ENCODE results near the gene ENOPH1. TPM values are rescaled to one million over a fixed set of nuclear protein-coding genes. Genes with fewer than 3 reads are reported as not detected.
A peak's percentile ranks its signal among the peaks of the same experiment; 100 is the strongest.

The ENOPH1 gene
- total and polyA plus RNA-seq, 3 donors from 2014 or later = 13.9 to 20.8 (median 19.9) TPM

GRCh38 chr4:82415922-82416365, 14.4 kb upstream of the ENOPH1 start:
- intact Hi-C loops (cut with DNase I; ENCODE audit: low total_unique reads) = no loop called here
- no peaks in the 10 kb centered on the region for H3K4me1 ChIP-seq
- H3K27me3 ChIP-seq = no peaks in the 10 kb centered on the region
- H3K4me3 ChIP-seq = peak overlapping the region in 1 of 2 donors; percentile 6
- H3K9me3 ChIP-seq = no peaks in the 10 kb centered on the region
- no peak overlapping the region for H3K27ac ChIP-seq
- TF ChIP-seq CTCF (IDR thresholded peaks at IDR 0.05) = no peak
- no peak for TF ChIP-seq POLR2A (IDR thresholded peaks at IDR 0.05)
- WGBS, 2 donors = 67 to 75% methylated on average over 10 to 12 of the region's 12 CpGs
- no peaks in the 10 kb centered on the region for H3K36me3 ChIP-seq (ENCODE audit: low read depth, missing control alignments)
- no peak for DNase-seq

GRCh38 chr4:82419451-82419850, 10.9 kb upstream of the ENOPH1 start:
- DNase-seq = no peak
- no peaks in the 10 kb centered on the region for H3K36me3 ChIP-seq (ENCODE audit: low read depth, missing control alignments)
- no peaks in the 10 kb centered on the region for H3K9me3 ChIP-seq
- no peak overlapping the region for H3K27ac ChIP-seq
- intact Hi-C loops (cut with DNase I; ENCODE audit: low total_unique reads) = no loop called here
- no peak for TF ChIP-seq POLR2A (IDR thresholded peaks at IDR 0.05)
- TF ChIP-seq CTCF (IDR thresholded peaks at IDR 0.05) = no peak
- no peaks in the 10 kb centered on the region for H3K27me3 ChIP-seq
- no peak overlapping the region for H3K4me3 ChIP-seq
- 78 to 80% methylated on average over 3 of the region's 3 CpGs for WGBS, 2 donors
- no peaks in the 10 kb centered on the region for H3K4me1 ChIP-seq

- peaks cover under 1% of the 10 kb centered on the region for H3K4me1 ChIP-seq
- H3K9me3 ChIP-seq = no peaks in the 10 kb centered on the region
- H3K4me3 ChIP-seq = no peak overlapping the region
- DNase-seq = no peak
- no peaks in the 10 kb centered on the region for H3K36me3 ChIP-seq (ENCODE audit: low read depth, missing control alignments)
- no peak overlapping the region for H3K27ac ChIP-seq
- 85 to 89% methylated on average over 13 of the region's 13 CpGs for WGBS, 2 donors
- H3K27me3 ChIP-seq = no peaks in the 10 kb centered on the region
- TF ChIP-seq POLR2A (IDR thresholded peaks at IDR 0.05) (no peak), CTCF (IDR thresholded peaks at IDR 0.05) (no peak)
- intact Hi-C loops (cut with DNase I; ENCODE audit: low total_unique reads) = no loop called here
These were observed 8.4 kb upstream of the ENOPH1 start for GRCh38 chr4:82421796-82422560.

- TF ChIP-seq CTCF (IDR thresholded peaks at IDR 0.05) (no peak), POLR2A (IDR thresholded peaks at IDR 0.05) (no peak)
- intact Hi-C loops (cut with DNase I; ENCODE audit: low total_unique reads) = no loop called here
- H3K36me3 ChIP-seq (ENCODE audit: low read depth, missing control alignments) = no peaks in the 10 kb centered on the region
These were observed 7.8 kb upstream of the ENOPH1 start for GRCh38 chr4:82422616-82423015.

More at GRCh38 chr4:82422616-82423015, 7.8 kb upstream of the ENOPH1 start:
- WGBS, 2 donors = 85 to 86% methylated on average over 5 of the region's 5 CpGs
- Histone ChIP-seq H3K4me3 (no peak overlapping the region), H3K4me1 (peaks cover 7% of the 10 kb centered on the region), H3K27ac (no peak overlapping the region), H3K9me3 (no peaks in the 10 kb centered on the region), H3K27me3 (no peaks in the 10 kb centered on the region)
- no peak for DNase-seq
